ENCODE measurements around the gene LPO. TPM values are rescaled to one million over a fixed set of nuclear protein-coding genes. Genes with fewer than 3 reads are reported as not detected.

Gene LPO
- 0.20 to 0.50 TPM (median 0.23 TPM) in 3 replicates for total RNA-seq (2021)
- Bru-seq, nascent RNA, result percentile 13 among the genes with signal in this experiment
- long read RNA-seq, experiment 1, partial matches to known transcripts, result 1 of 2 reads
- long read RNA-seq, experiment 1, other reads (novel, unspliced or antisense), result 1 of 2 reads
- long read RNA-seq, experiment 2, partial matches to known transcripts, result 0 of 1 reads
- long read RNA-seq, experiment 2, other reads (novel, unspliced or antisense), result 1 of 1 reads
- long read RNA-seq, experiment 3, result 0 reads

DNA sequence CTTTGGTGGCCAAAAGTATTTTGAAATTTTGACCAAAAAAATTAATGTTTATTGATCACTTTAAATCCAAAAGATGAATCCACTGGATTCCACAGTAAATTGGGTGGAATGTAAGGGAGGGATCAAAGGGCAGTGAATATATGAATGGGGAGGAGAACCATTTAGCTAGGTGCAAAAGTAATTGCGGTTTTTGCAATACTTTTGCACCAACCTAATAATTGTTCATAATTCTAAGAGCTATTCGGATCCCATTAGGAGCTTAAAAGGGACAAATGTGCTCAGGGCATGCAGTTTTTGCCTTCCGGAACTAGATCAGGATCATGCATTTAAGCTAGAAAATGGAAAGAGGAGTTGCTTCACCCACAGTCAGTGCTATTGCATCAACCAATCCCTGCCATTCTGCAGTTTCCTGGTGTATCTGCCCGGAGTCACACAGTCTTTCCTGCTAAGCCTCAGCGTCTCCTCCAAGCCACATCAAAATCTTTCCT is at the start of gene LPO:
LPO (plus strand) TSS at position 438 of the 488 bp plus-strand sequence. CDS start 4,396 bp downstream, outside the sequence.
- H3K27ac Mint-ChIP-seq, result no peak within 1 kb of the TSS
- H3K27me3 Mint-ChIP-seq (ENCODE audit: low read depth), result peaks cover 83% of the 10 kb centered on the region
- no peaks in the 10 kb centered on the region for H3K36me3 Mint-ChIP-seq
- no peak within 1 kb of the TSS for H3K4me3 Mint-ChIP-seq
- CTCF ChIA-PET, result interaction anchor here (0.9 to 2.2 kb wide), 5 partner anchors 9 to 65 kb away, joined by 3 to 17 read pairs (median 5); partner anchors contain the start of gene MKS1
- no peaks in the 10 kb centered on the region for H3K9me3 Mint-ChIP-seq
- DNase-seq (ENCODE audit: low spot score) (no peak), ATAC-seq (no peak)
- POLR2A ChIA-PET, result no interaction called here
- no peaks in the 10 kb centered on the region for H3K4me1 Mint-ChIP-seq
- TF ChIP-seq KAT7 (CRISPR knock-in tag; IDR thresholded peaks at IDR 0.05; ENCODE audit: borderline replicate concordance) (no peak), ZNF396 (CRISPR knock-in tag; IDR thresholded peaks at IDR 0.05; ENCODE audit: borderline replicate concordance) (no peak), RELA (CRISPR knock-in tag; IDR thresholded peaks at IDR 0.05; ENCODE audit: borderline replicate concordance) (no peak), PRRX2 (CRISPR knock-in tag; IDR thresholded peaks at IDR 0.05) (no peak), ZNF416 (CRISPR knock-in tag; IDR thresholded peaks at IDR 0.05) (no peak)
- TF ChIP-seq, protein P1, sequence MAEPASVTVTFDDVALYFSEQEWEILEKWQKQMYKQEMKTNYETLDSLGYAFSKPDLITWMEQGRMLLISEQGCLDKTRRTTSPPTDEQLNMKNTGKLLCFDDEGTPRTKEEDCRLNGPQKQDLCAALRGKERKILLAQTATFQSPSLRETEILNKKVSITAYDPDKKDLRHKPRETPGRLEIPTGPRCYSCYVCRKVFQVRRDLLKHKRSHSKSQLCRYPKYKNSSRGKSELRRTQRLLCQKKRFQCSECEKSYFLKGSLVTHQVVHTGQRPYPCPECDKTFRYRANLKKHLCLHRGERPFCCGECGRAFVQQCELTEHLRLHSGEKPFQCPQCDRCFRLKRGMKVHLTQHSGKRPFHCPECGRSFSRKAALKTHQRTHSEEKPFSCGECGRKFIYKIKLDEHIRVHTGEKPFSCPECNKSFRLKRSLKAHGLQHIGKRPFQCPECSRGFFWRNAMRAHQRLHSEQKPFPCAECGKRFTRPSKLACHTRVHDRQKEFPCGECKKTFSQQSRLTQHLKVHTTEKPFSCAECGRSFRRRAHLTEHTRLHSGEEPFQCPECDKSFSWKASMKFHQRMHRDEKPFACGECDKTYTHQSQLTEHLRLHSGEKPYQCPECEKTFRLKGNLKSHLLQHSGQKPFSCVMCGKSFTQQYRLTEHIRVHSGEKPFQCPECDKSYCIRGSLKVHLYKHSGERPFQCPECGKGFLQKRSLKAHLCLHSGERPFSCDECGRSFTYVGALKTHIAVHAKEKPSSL (CRISPR knock-in tag; conservative IDR thresholded peaks at IDR 0.05), result no peak
- TF ChIP-seq, protein P2, sequence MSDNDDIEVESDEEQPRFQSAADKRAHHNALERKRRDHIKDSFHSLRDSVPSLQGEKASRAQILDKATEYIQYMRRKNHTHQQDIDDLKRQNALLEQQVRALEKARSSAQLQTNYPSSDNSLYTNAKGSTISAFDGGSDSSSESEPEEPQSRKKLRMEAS (CRISPR knock-in tag; IDR thresholded peaks at IDR 0.05), result no peak
- TF ChIP-seq, protein P3, sequence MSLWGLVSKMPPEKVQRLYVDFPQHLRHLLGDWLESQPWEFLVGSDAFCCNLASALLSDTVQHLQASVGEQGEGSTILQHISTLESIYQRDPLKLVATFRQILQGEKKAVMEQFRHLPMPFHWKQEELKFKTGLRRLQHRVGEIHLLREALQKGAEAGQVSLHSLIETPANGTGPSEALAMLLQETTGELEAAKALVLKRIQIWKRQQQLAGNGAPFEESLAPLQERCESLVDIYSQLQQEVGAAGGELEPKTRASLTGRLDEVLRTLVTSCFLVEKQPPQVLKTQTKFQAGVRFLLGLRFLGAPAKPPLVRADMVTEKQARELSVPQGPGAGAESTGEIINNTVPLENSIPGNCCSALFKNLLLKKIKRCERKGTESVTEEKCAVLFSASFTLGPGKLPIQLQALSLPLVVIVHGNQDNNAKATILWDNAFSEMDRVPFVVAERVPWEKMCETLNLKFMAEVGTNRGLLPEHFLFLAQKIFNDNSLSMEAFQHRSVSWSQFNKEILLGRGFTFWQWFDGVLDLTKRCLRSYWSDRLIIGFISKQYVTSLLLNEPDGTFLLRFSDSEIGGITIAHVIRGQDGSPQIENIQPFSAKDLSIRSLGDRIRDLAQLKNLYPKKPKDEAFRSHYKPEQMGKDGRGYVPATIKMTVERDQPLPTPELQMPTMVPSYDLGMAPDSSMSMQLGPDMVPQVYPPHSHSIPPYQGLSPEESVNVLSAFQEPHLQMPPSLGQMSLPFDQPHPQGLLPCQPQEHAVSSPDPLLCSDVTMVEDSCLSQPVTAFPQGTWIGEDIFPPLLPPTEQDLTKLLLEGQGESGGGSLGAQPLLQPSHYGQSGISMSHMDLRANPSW (CRISPR knock-in tag; conservative IDR thresholded peaks at IDR 0.05; ENCODE audit: low read depth), result no peak
- TF ChIP-seq, protein P4, sequence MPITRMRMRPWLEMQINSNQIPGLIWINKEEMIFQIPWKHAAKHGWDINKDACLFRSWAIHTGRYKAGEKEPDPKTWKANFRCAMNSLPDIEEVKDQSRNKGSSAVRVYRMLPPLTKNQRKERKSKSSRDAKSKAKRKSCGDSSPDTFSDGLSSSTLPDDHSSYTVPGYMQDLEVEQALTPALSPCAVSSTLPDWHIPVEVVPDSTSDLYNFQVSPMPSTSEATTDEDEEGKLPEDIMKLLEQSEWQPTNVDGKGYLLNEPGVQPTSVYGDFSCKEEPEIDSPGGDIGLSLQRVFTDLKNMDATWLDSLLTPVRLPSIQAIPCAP (CRISPR knock-in tag; IDR thresholded peaks at IDR 0.05), result no peak
- TF ChIP-seq, protein P5, sequence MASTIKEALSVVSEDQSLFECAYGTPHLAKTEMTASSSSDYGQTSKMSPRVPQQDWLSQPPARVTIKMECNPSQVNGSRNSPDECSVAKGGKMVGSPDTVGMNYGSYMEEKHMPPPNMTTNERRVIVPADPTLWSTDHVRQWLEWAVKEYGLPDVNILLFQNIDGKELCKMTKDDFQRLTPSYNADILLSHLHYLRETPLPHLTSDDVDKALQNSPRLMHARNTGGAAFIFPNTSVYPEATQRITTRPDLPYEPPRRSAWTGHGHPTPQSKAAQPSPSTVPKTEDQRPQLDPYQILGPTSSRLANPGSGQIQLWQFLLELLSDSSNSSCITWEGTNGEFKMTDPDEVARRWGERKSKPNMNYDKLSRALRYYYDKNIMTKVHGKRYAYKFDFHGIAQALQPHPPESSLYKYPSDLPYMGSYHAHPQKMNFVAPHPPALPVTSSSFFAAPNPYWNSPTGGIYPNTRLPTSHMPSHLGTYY (CRISPR knock-in tag; IDR thresholded peaks at IDR 0.05), result no peak

DNA sequence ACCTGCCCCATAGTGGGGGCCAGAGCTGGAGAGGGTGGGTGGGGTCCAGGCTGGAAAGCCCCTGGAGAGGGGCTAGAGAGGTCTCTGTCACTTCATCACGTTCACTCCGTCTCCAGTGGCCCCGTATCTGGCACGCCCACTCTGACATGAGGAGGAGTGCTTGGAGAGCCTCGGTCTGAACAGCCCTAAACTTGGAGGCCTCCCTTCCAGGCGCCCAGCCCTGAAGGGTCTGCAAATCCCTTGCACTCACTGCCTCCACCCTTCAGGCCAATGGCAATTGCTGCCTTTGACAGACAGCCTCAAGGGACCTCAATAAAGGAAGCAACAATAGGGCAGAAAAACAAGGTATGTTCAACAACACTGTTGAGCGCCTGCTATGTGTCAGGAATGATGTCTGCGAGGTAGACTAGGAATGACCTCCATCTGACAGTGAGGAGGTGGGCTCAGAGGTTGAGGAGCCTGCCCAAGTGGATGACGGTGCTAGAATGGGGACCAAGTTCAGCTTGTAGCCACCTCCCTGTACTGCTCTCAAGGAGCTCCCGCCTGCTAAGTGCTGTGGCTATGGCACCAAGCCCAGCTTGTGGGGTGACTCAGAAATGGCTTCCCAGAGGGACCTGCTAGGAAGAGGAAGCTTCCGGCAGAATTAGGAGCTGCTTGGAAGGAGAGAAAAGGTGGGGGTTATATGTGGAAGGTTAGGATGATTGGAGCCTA is 48.8 kb upstream of the LPO start:
- H3K27ac Mint-ChIP-seq, result no peak overlapping the region
- CTCF ChIA-PET, result interaction anchor here (2.6 kb wide), 1 partner anchor 11 kb away, joined by 10 read pairs; no protein-coding TSS in a partner anchor
- POLR2A ChIA-PET, result no interaction called here
- TF ChIP-seq ZNF317 (CRISPR knock-in tag; IDR thresholded peaks at IDR 0.05; ENCODE audit: borderline replicate concordance, low read depth), result no peak
- no peak for TF ChIP-seq CBFB (CRISPR knock-in tag; IDR thresholded peaks at IDR 0.05; ENCODE audit: low read depth)
- TF ChIP-seq, protein P6, sequence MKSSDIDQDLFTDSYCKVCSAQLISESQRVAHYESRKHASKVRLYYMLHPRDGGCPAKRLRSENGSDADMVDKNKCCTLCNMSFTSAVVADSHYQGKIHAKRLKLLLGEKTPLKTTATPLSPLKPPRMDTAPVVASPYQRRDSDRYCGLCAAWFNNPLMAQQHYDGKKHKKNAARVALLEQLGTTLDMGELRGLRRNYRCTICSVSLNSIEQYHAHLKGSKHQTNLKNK (CRISPR knock-in tag; IDR thresholded peaks at IDR 0.05), result no peak
- no peak for TF ChIP-seq ZNF416 (CRISPR knock-in tag; IDR thresholded peaks at IDR 0.05)
- TF ChIP-seq NR1H2 (CRISPR knock-in tag; IDR thresholded peaks at IDR 0.05), result no peak
- TF ChIP-seq ZNF263 (CRISPR knock-in tag; IDR thresholded peaks at IDR 0.05; ENCODE audit: low read depth), result no peak
- TF ChIP-seq, protein P7, sequence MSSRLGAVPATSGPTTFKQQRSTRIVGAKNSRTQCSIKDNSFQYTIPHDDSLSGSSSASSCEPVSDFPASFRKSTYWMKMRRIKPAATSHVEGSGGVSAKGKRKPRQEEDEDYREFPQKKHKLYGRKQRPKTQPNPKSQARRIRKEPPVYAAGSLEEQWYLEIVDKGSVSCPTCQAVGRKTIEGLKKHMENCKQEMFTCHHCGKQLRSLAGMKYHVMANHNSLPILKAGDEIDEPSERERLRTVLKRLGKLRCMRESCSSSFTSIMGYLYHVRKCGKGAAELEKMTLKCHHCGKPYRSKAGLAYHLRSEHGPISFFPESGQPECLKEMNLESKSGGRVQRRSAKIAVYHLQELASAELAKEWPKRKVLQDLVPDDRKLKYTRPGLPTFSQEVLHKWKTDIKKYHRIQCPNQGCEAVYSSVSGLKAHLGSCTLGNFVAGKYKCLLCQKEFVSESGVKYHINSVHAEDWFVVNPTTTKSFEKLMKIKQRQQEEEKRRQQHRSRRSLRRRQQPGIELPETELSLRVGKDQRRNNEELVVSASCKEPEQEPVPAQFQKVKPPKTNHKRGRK (CRISPR knock-in tag; IDR thresholded peaks at IDR 0.05; ENCODE audit: borderline replicate concordance), result no peak
- TF ChIP-seq, protein P8, sequence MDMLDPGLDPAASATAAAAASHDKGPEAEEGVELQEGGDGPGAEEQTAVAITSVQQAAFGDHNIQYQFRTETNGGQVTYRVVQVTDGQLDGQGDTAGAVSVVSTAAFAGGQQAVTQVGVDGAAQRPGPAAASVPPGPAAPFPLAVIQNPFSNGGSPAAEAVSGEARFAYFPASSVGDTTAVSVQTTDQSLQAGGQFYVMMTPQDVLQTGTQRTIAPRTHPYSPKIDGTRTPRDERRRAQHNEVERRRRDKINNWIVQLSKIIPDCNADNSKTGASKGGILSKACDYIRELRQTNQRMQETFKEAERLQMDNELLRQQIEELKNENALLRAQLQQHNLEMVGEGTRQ (CRISPR knock-in tag; IDR thresholded peaks at IDR 0.05), result no peak
- TF ChIP-seq OVOL2 (CRISPR knock-in tag; IDR thresholded peaks at IDR 0.05; ENCODE audit: borderline replicate concordance), result no peak

More for the DNA sequence above, 48.8 kb upstream of the LPO start:
- Mint-ChIP-seq H3K27me3 (ENCODE audit: low read depth) (peaks cover 6% of the 10 kb centered on the region; the same call in 1 of the 2 replicates), H3K36me3 (no peaks in the 10 kb centered on the region), H3K4me3 (no peak overlapping the region), H3K4me1 (peaks cover 9% of the 10 kb centered on the region), H3K9me3 (no peaks in the 10 kb centered on the region)
- DNase-seq (ENCODE audit: low spot score) (no peak), ATAC-seq (no peak)
